Astrocyte (in vitro differentiated cells and primary cell): Measurements from ENCODE around the gene DOCK2. TPM values are rescaled to one million over a fixed set of nuclear protein-coding genes. Genes with fewer than 3 reads are reported as not detected.

ENCODE experiments used
- DNase-seq: peaks from one replicate; pipeline ENCODE4 v3.0.0-alpha.2; 2010; ENCODE audit warnings: low read depth
- FAIRE-seq: peaks from 2 replicates; lab custom pipeline; 2011; peaks lifted over from hg19 to GRCh38; lab: Jason Lieb, UNC
- H2AFZ ChIP-seq: 2 replicates; pipeline ENCODE4 v1.6.0; 2012; ENCODE audit warnings: low read depth, low read length, inconsistent platforms
- H3K27ac ChIP-seq: 2 replicates; pipeline ENCODE4 v1.5.1; 2011; ENCODE audit warnings: low read depth, low read length, inconsistent platforms
- H3K27me3 ChIP-seq: 2 replicates; pipeline ENCODE4 v1.6.0; 2011; ENCODE audit warnings: low read length, inconsistent platforms; ENCODE audit not compliant: insufficient read depth
- H3K36me3 ChIP-seq: 2 replicates; pipeline ENCODE4 v1.5.1; 2011; ENCODE audit warnings: low read length, inconsistent platforms; ENCODE audit not compliant: insufficient read depth
- H3K4me1 ChIP-seq: 2 replicates; pipeline ENCODE4 v1.5.1; 2011; ENCODE audit warnings: low read length, inconsistent platforms; ENCODE audit not compliant: insufficient read depth
- H3K4me2 ChIP-seq: 2 replicates; pipeline ENCODE4 v1.6.0; 2012; ENCODE audit warnings: low read length, inconsistent platforms
- H3K4me3 ChIP-seq: 2 replicates; pipeline ENCODE4 v1.5.1; 2011; ENCODE audit warnings: low read depth, mild to moderate bottlenecking, low read length, inconsistent platforms; ENCODE audit not compliant: insufficient read depth
- H3K79me2 ChIP-seq: 2 replicates; pipeline ENCODE4 v1.6.0; 2012; ENCODE audit warnings: mild to moderate bottlenecking, low read length, inconsistent platforms; ENCODE audit not compliant: insufficient read depth
- H3K9ac ChIP-seq: 2 replicates; pipeline ENCODE4 v1.6.0; 2012; ENCODE audit warnings: mild to moderate bottlenecking, low read length, inconsistent platforms
- H3K9me3 ChIP-seq: 2 replicates; pipeline ENCODE4 v1.5.1; 2012; ENCODE audit warnings: low read depth, mild to moderate bottlenecking, low read length, inconsistent platforms; ENCODE audit not compliant: insufficient read depth
- H4K20me1 ChIP-seq: 2 replicates; pipeline ENCODE4 v1.6.0; 2012; ENCODE audit warnings: low read length, inconsistent platforms; ENCODE audit not compliant: insufficient read depth
- H3K27ac Mint-ChIP-seq: one replicate; pipeline ENCODE4 v1.8.0; 2021; ENCODE audit warnings: mild to moderate bottlenecking, mixed read lengths; ENCODE audit not compliant: unreplicated experiment
- H3K27me3 Mint-ChIP-seq: one replicate; pipeline ENCODE4 v1.8.0; 2021; ENCODE audit warnings: low read depth, mixed read lengths; ENCODE audit not compliant: unreplicated experiment
- H3K36me3 Mint-ChIP-seq: one replicate; pipeline ENCODE4 v1.8.0; 2021; ENCODE audit warnings: low read depth, mixed read lengths; ENCODE audit not compliant: unreplicated experiment
- H3K4me1 Mint-ChIP-seq: one replicate; pipeline ENCODE4 v1.8.0; 2021; ENCODE audit warnings: low read depth, mixed read lengths; ENCODE audit not compliant: unreplicated experiment
- H3K4me3 Mint-ChIP-seq: one replicate; pipeline ENCODE4 v1.8.0; 2021; ENCODE audit warnings: mild to moderate bottlenecking, moderate library complexity, mixed read lengths; ENCODE audit not compliant: unreplicated experiment
- H3K9me3 Mint-ChIP-seq: one replicate; pipeline ENCODE4 v1.8.0; 2021; ENCODE audit warnings: mild to moderate bottlenecking, mixed read lengths; ENCODE audit not compliant: unreplicated experiment
- EZH2 ChIP-seq: IDR thresholded peaks from 2 replicates; pipeline ENCODE4 v1.6.1; 2012; ENCODE audit warnings: mild to moderate bottlenecking, low read length, inconsistent platforms; ENCODE audit not compliant: insufficient read depth
- total RNA-seq: library from RNA; stranded (reverse); gene quantifications from 2 replicates; pipeline ENCODE4 v1.2.1, GENCODE V29; 2021
- TF ChIP-seq, protein P1 (sequence below): IDR thresholded peaks from 2 replicates; pipeline ENCODE4 v1.5.1; 2011; ENCODE audit warnings: low read depth, mild to moderate bottlenecking, inconsistent platforms, low read length, moderate library complexity; ENCODE audit not compliant: insufficient read depth

DOCK2 gene
- total RNA-seq, 1 donor from 2014 or later: 0.66 TPM

DNA sequence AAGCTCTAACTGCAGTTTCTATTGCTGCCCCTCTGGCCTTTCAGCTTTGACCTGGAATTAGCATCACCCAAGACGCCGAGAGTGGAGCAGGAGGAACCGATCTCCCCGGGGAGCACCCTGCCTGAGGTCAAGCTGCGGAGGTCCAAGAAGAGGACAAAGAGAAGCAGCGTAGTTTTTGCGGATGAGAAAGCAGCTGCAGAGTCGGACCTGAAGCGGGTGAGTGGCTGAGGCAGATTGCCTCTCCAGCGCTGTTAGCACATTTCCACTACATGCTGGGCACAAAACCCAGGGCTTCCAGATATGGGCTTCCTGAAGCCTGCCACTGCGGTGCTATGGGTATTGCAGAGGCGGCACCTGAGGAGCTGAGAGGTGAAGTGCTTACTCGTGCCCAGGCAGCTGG lies 441.9 kb downstream of the DOCK2 start:
- H4K20me1 ChIP-seq: no peaks in the 10 kb centered on the region
- FAIRE-seq: no peak
- H3K27me3 Mint-ChIP-seq: peaks cover 65% of the 10 kb centered on the region

DNA sequence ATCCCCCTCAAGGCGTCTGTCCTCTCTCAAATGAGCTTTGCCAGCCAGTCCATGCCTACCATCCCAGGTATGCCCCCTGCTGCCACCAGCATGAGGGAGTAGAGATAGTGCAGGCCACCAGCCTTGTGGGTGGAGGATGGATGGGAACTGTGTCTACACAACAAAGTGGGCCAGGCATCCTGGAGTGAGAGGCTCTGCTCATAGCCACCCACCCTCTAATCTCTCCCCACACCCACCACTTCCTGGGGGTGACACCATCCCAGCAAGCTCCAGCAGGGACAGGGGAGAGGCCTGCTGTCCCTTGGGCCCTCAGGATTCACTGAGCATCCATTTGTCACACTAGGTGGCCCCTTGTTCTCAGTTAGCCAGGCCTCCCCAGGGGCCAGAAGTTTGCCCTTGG lies 443.1 kb downstream of the DOCK2 start:
- Mint-ChIP-seq H3K4me1 (no peaks in the 10 kb centered on the region), H3K9me3 (peaks cover 3% of the 10 kb centered on the region), H3K27me3 (peaks cover 59% of the 10 kb centered on the region), H3K36me3 (no peaks in the 10 kb centered on the region), H3K4me3 (no peak overlapping the region), H3K27ac (no peak overlapping the region)
- Histone ChIP-seq H3K9ac (no peak overlapping the region), H4K20me1 (no peaks in the 10 kb centered on the region), H2AFZ (no peak overlapping the region), H3K27ac (no peak overlapping the region), H3K9me3 (no peaks in the 10 kb centered on the region), H3K79me2 (no peaks in the 10 kb centered on the region), H3K4me1 (no peaks in the 10 kb centered on the region), H3K36me3 (no peaks in the 10 kb centered on the region), H3K27me3 (peaks cover 4% of the 10 kb centered on the region), H3K4me3 (no peak overlapping the region), H3K4me2 (no peak overlapping the region)
- DNase-seq: no peak
- FAIRE-seq: no peak
- TF ChIP-seq EZH2: no peak
- TF ChIP-seq, protein P1, sequence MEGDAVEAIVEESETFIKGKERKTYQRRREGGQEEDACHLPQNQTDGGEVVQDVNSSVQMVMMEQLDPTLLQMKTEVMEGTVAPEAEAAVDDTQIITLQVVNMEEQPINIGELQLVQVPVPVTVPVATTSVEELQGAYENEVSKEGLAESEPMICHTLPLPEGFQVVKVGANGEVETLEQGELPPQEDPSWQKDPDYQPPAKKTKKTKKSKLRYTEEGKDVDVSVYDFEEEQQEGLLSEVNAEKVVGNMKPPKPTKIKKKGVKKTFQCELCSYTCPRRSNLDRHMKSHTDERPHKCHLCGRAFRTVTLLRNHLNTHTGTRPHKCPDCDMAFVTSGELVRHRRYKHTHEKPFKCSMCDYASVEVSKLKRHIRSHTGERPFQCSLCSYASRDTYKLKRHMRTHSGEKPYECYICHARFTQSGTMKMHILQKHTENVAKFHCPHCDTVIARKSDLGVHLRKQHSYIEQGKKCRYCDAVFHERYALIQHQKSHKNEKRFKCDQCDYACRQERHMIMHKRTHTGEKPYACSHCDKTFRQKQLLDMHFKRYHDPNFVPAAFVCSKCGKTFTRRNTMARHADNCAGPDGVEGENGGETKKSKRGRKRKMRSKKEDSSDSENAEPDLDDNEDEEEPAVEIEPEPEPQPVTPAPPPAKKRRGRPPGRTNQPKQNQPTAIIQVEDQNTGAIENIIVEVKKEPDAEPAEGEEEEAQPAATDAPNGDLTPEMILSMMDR: no peak

More for the DNA sequence above, 441.9 kb downstream of the DOCK2 start:
- Mint-ChIP-seq H3K27ac (no peak overlapping the region), H3K4me1 (no peaks in the 10 kb centered on the region), H3K9me3 (peaks cover 3% of the 10 kb centered on the region), H3K4me3 (no peak overlapping the region), H3K36me3 (no peaks in the 10 kb centered on the region)
- Histone ChIP-seq H3K27me3 (peaks cover 4% of the 10 kb centered on the region), H3K27ac (no peak overlapping the region), H3K9me3 (no peaks in the 10 kb centered on the region), H3K4me3 (no peak overlapping the region), H3K9ac (no peak overlapping the region), H2AFZ (no peak overlapping the region), H3K4me1 (no peaks in the 10 kb centered on the region), H3K79me2 (no peaks in the 10 kb centered on the region), H3K4me2 (no peak overlapping the region), H3K36me3 (no peaks in the 10 kb centered on the region)
- no peak for DNase-seq
- TF ChIP-seq, protein P1: no peak
- no peak for TF ChIP-seq EZH2

DNA sequence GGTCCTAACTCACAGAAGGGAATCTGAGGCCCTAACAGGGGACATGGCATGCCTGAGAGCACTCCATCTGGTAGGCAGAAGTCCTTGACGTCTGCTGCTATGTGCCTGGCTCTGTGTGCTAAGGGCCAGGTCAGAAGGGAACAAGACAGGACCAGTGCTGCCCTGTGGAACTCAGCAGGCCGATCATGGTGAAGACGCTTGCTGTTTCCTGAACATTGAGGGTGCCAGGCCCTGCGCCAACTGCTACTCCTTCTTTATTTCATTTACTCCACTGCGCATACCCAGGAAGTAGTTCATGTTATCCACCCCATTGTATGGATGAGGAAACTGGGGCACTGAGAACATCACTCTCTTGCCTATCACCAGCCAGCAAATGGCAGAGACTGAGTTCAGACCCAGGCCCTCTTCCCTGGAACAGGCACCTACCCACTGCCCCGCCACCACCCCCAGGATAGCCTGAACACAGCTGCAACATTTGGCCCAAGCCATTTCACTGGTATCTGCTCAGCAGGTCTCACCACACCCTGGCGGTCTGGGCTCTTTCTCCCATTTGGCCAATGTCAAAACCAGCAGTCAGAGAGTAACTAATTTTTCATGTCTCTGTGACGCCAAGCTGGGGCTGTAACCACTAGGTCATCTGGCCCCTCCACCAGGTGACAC lies 443.8 kb downstream of the DOCK2 start:
- H3K4me2 ChIP-seq: no peak overlapping the region
- FAIRE-seq (no peak), DNase-seq (no peak)
- no peak overlapping the region for H3K27ac Mint-ChIP-seq
- no peaks in the 10 kb centered on the region for H3K36me3 Mint-ChIP-seq
- no peak overlapping the region for H2AFZ ChIP-seq
- H3K27me3 ChIP-seq: peaks cover 4% of the 10 kb centered on the region
- H3K9me3 ChIP-seq: no peaks in the 10 kb centered on the region
- peaks cover 3% of the 10 kb centered on the region for H3K9me3 Mint-ChIP-seq
- no peaks in the 10 kb centered on the region for H3K4me1 Mint-ChIP-seq
- H3K27me3 Mint-ChIP-seq: peaks cover 59% of the 10 kb centered on the region
- H3K79me2 ChIP-seq: no peaks in the 10 kb centered on the region
- H3K4me3 ChIP-seq: no peak overlapping the region
- no peaks in the 10 kb centered on the region for H3K4me1 ChIP-seq
- no peaks in the 10 kb centered on the region for H3K36me3 ChIP-seq
- H3K9ac ChIP-seq: no peak overlapping the region
- H3K27ac ChIP-seq: no peak overlapping the region
- H4K20me1 ChIP-seq: no peaks in the 10 kb centered on the region
- TF ChIP-seq, protein P1: no peak
- TF ChIP-seq EZH2: no peak
- no peak overlapping the region for H3K4me3 Mint-ChIP-seq
